GM13976 (cell line): ENCODE measurements around the gene AMOTL2.

Experiments
- DNase-seq: peaks from one replicate; pipeline ENCODE4 v3.0.0; 2012; ENCODE audit warnings: low spot score
- in situ Hi-C: fragments of 300-500 bp; cut with MboI; formaldehyde crosslinking; loops from one replicate; pipeline ENCODE4 v1.12.0; 2022; ENCODE audit warnings: low sequenced_read_pairs, mixed read lengths, inconsistent platforms; ENCODE audit not compliant: unreplicated experiment
- TF ChIP-seq, protein P1 (sequence below): IDR thresholded peaks from 2 replicates; pipeline ENCODE4 v1.5.1; 2012; ENCODE audit warnings: borderline replicate concordance, mild to moderate bottlenecking; ENCODE audit not compliant: insufficient read depth; ENCODE audit errors: extremely low read depth, missing control alignments, control extremely low read depth

AMOTL2 gene

DNA sequence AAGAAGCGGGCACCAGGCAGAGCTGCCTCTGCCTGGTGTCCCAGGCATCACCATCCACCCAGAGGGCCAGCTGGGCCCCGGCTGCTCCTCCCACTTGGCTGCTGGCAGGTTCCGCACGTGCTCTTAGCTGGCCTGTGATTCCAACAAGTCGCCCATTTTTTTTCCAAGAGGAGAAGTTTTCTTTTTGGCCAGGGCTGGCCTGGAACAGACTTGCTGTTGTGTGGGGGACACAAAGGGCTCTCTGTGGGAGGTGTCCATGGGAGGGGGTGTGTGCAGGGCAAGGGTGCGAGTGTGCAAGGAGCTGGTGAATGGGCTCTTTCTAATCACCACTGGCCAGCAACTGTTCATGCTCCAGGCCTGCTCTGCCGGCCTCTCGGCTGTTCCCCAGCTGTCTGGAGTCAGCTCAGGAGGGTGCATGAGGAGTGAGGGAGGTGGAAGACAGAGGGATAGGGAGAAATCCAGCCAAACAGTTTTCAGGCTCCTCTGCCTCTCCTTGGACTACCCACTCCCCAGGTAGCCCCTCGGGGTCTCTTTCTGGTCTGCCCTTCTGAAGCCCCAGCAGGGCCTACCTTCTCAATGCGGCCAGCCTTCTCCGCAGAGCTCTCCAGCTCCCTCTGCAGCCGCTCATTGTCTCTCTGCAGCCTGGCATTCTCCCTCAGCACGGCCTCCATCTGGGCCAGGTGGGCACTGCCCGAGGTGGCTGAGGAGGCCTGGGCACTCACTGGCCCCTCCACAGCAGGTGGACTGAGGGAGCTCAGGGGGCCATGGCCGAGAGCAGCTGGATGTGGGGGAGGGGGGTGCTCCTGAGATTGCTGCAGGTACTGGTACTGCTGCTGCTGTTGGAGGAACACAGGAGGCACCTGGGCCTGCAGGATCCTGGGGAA, 7.1 kb downstream of the AMOTL2 start:
- TF ChIP-seq, protein P1, sequence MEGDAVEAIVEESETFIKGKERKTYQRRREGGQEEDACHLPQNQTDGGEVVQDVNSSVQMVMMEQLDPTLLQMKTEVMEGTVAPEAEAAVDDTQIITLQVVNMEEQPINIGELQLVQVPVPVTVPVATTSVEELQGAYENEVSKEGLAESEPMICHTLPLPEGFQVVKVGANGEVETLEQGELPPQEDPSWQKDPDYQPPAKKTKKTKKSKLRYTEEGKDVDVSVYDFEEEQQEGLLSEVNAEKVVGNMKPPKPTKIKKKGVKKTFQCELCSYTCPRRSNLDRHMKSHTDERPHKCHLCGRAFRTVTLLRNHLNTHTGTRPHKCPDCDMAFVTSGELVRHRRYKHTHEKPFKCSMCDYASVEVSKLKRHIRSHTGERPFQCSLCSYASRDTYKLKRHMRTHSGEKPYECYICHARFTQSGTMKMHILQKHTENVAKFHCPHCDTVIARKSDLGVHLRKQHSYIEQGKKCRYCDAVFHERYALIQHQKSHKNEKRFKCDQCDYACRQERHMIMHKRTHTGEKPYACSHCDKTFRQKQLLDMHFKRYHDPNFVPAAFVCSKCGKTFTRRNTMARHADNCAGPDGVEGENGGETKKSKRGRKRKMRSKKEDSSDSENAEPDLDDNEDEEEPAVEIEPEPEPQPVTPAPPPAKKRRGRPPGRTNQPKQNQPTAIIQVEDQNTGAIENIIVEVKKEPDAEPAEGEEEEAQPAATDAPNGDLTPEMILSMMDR, result no peak
- in situ Hi-C loops, result no loop called here
- DNase-seq, result no peak

DNA sequence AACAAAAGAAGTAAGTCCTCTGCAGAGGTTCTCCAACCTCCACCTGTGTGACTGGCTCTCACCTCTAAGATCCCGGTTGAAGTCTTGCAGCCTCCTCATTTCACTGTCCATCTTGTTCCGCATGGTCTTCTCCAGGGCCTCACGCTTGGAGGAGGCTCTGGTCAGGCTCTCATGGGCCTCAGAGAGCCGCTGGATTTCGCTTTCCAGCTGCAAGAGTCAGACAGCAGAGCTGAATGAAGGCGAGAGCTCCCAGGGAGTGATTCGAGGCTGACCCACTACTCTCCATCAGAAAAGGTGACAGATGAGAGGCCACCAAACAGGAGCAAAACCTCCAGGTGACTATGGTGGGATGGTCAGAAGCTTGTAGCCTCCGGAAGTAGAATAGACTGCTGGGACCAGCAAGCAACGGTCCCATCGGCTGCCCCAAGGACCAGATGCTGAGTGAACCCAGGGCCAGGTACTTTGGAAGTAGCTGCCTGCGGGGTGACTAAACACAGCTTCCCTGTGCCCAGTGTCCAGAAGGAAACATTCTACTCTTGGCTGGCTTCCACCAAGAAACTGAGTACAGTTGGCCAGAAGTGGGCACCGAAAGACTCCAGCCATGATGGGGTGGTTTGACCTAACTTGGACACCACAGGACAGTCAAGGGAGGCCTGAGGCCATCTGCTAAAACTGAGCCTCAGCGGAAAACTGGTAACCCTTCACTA, 7.9 kb downstream of the AMOTL2 start:
- in situ Hi-C loops, result no loop called here
- TF ChIP-seq, protein P1, result no peak
- DNase-seq, result no peak

DNA sequence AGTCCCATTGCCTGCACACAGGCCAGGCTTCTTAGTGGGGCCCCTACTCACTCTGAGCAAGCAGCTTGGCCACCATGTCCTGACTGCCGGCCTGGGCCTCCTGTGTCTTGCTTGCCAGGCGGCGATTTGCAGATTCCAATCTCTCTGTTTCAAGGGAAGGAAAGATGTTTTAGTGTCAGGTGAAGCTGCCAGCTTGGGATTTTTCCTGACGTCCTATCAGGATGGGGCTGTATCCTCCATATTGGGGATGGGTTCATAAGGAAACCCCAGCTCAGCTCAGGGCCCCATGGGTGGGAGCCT, 8.5 kb downstream of the AMOTL2 start:
- in situ Hi-C loops, result no loop called here
- TF ChIP-seq, protein P1, result no peak
- no peak for DNase-seq

DNA sequence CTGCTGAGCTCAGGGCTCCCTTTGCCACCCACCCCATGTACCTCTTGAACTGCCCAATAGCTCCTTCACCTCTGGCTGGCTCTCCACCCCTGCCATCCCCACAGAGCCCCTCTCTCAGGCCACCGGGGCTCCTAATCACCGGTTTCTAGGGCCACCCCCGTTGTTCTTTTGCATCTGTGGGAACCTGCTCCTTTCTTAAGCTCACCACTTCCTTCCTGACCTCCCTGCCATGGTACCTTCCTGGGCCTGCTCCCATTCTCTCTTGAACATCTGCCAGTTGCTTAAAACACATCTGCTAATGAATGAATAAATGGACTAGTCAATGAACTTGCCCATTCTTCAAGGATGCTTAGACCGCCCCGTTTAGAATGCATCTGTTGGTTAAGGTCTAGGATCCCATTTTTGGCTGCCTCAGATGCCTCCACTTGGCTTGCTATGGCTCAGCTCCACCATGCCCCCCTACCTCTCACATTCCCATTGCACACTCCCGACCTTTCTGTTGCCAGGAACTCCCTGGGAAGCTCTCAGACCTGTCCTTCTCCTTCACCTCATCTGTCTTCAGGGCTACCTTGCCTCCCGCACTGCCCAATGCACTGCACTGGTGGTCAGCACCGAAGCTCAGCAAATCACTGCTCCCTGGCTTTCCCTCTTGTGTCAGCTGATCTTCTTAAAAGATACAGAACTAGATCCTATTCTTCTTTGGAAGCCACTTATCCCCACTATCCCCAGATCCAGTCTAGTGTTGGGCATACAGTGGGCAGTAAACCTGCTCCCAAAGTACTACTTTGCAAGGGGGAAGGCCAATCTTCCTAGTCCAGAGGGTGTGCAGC, 9.1 kb downstream of the AMOTL2 start:
- DNase-seq, result no peak
- TF ChIP-seq, protein P1, result no peak
- in situ Hi-C loops, result no loop called here

DNA sequence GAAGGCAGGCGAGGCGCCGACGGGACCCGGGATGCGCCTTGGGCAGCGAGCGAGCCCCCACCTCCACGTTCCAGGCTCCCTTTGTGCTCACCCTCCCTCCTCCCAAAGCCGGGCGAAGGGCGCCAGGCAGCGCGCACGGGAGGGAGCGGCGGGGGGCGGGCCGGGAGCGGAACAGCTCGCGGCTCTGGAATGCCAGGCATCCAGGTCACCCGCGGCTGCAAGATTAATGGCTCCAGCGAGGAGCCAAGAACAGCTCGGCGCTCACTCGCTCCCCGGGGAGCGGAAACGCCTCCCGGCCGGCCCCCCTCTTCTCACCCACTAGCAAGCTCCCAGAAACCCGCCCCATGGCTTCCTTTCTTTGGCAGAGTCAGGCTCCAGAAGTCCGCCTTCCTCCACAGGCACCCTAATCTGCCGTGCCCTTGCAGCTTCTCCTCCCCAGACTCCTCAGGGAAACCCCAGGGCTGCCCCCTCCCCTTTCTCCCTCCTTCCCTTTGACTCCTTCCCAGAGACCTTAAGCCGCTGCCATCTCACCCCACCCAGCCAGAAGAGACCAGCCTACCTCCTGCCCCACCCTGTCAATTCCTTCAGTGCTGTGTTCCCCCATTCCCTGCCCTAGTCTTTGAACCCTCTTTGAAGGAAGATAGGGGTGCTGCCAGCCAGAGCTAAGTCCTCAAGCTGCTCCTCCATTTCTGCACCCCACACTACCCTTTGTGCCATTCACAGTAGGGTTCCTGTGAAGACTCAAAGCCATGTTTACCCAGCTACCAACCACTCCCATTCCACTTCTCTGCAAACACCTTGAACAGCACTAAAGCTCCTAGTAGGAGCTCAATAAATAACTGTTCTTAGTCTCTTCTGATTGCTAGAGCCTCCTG, 9.9 kb downstream of the AMOTL2 start:
- TF ChIP-seq, protein P1, result no peak
- no peak for DNase-seq
- in situ Hi-C loops, result no loop called here
